GM13977 (cell line): ENCODE measurements around the gene RNF34.
A peak's percentile ranks its signal among the peaks of the same experiment; 100 is the strongest.

Source experiments
- DNase-seq: peaks from one replicate; pipeline ENCODE4 v3.0.0; 2012; ENCODE audit warnings: low spot score
- in situ Hi-C: fragments of 300-500 bp; cut with MboI; formaldehyde crosslinking; loops from one replicate; pipeline ENCODE4 v1.12.0; 2022; ENCODE audit warnings: low sequenced_read_pairs, low pct_unique_long_range_greater_than_20kb, mixed read lengths, inconsistent platforms; ENCODE audit not compliant: unreplicated experiment
- TF ChIP-seq, protein P1 (sequence below): IDR thresholded peaks from 2 replicates; pipeline ENCODE4 v1.5.1; 2012; ENCODE audit warnings: mild to moderate bottlenecking, control low read depth; ENCODE audit not compliant: insufficient read depth; ENCODE audit errors: extremely low read depth, missing control alignments

The RNF34 gene

DNA sequence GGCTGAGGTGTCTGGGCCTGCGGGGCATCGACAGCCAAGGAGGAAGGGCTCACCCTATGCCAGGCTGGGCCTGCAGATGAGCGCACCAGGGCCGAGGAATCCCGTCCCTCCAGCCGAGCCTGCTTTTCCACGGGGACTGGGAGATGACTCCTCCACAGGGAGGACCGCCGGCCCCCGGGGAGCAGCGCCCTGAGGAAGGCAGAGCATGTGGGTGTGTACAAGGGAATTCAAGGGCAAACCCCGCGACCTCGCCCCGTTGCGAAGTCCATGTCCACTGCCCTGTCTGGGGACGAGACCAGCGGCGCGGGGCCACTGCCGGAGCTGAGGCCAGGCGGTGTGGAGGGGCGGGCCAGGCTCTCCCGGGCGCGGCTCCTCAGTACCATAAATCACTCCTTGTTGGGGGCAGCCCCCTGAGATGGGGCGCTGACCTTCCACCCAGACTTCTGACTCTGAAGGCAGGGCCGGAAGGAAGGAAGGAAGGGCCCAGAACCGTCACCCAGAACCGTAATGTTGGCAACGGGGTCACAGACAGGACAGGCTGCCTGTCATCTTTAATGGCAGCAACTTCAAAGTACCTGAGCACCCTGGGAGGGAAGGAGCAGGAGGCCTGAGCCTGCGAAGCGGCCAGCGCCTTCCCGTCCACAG, 52.5 kb downstream of the RNF34 start:
- peak; percentile 12 for DNase-seq
- in situ Hi-C loops: no loop called here
- TF ChIP-seq, protein P1, sequence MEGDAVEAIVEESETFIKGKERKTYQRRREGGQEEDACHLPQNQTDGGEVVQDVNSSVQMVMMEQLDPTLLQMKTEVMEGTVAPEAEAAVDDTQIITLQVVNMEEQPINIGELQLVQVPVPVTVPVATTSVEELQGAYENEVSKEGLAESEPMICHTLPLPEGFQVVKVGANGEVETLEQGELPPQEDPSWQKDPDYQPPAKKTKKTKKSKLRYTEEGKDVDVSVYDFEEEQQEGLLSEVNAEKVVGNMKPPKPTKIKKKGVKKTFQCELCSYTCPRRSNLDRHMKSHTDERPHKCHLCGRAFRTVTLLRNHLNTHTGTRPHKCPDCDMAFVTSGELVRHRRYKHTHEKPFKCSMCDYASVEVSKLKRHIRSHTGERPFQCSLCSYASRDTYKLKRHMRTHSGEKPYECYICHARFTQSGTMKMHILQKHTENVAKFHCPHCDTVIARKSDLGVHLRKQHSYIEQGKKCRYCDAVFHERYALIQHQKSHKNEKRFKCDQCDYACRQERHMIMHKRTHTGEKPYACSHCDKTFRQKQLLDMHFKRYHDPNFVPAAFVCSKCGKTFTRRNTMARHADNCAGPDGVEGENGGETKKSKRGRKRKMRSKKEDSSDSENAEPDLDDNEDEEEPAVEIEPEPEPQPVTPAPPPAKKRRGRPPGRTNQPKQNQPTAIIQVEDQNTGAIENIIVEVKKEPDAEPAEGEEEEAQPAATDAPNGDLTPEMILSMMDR: no peak

DNA sequence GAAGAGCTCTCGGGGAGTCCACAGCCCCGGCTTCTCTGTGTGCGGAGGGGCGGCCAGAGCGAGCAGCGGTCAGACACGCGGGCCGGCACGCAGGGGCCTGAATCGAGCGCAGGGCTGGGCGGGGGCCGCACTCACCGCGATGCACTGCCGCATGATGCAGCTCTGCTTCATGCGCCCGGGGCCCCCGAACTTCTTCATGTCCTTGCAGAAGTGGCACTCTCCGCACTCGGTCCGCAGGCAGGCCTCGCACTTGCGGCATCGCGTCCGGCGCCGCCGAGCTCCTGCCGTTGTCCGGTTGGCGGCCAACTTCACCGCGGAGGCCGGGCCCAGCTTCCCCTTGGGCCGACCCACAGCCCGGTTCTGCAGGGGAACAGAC, 53.1 kb downstream of the RNF34 start:
- DNase-seq: no peak
- in situ Hi-C loops: no loop called here
- TF ChIP-seq, protein P1: no peak

DNA sequence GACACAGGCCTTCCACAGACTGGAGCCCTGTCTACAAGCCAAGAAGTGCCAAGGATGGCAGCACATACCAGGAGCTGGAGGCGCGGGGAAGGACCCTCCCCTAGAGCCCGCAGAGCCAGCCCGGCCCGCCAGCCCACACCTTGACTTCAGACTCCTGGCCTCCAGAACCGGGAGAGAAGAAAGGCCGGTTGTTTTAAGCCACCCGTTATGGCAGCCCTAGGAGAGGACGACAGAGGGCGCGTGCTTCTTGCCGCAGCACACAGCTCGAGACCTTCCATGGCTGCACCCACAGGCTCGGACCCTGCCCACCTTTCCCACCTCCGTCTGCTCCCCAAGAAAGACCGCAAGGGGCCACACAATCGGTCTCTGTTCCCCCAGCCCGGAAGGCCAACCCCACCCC, 53.7 kb downstream of the RNF34 start:
- in situ Hi-C loops: no loop called here
- TF ChIP-seq, protein P1: no peak

DNA sequence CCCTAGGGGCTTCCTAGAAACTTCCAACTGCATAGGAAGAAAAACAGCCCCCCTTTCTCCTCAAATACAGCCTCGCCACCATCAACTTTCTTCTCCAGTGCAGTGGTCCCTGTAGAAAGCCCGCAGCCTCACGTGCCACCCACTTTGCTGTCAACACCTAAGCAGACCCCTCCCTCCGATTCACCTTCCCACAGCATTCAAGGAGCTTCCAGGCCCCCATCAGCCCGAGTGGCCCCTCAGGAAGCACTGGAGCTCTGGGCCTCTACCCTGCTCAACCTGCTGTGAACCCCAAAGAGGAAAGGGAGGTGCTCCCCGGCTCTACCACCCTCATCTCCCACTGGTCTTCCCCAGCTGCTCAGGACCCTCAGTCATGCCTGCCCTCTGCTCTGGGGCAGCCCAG, 55.0 kb downstream of the RNF34 start:
- in situ Hi-C loops: no loop called here
- DNase-seq: no peak
- TF ChIP-seq, protein P1: no peak

More for the DNA sequence above, 53.7 kb downstream of the RNF34 start:
- DNase-seq: no peak

DNA sequence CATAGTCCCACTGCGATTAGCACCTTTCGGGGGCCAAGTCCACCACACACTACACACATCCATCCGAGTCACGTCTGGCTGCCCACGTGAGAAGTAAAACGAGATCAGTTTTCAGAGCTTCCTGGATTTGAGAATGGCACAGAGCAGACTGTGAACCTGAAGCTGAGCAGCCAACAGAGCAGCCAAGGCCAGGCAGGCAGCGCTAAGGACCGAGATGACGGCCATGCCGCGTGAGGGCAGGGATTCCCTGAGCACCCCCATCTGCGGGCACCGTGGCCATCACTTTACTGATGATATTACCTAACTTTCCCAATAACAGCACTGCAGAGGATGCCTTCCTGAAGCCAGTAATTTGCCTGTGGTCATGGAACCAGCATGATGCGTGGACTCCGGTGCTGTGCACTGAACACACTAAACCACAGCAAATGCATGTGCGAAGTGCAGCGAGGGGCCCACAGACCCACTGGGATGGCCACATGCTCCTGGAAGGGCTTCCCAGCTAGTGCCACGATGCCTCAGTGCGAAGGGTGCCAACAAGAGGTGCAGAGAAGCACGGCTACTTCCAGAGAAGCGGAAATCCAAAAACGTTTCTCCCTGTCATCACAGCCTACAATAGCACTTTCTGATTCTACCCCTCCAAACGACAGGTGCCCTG, 56.0 kb downstream of the RNF34 start:
- in situ Hi-C loops: no loop called here
- TF ChIP-seq, protein P1: no peak
- no peak for DNase-seq

DNA sequence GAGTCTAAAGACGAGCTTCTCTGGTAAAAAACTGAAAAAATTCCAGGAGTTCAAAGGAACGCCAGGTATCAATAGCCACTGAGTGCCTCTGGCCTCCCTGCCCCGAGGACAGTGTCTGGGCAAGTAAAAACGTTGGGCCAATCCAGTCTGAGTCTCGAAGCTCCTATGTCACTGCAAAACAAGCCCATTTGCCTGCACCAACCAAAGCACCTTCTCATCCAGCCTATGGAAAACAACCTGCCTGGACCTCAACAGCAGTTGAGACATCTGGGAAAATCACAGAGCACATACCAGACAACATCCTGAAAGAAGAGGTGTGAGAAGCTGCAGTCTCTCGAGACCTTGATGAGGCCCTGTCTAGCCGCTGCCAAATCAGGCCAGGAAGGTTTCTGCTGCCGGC, 56.6 kb downstream of the RNF34 start:
- DNase-seq: no peak
- TF ChIP-seq, protein P1: no peak

More for the DNA sequence above, 56.6 kb downstream of the RNF34 start:
- in situ Hi-C loops: no loop called here
